Skeletal muscle tissue (tissue), 4 donors: ENCODE results near the gene UBR7. TPM values are rescaled to one million over a fixed set of nuclear protein-coding genes. Genes with fewer than 3 reads are reported as not detected.

Experiments
- H3K27ac ChIP-seq: one replicate; pipeline ENCODE4 v1.7.0; 2013; ENCODE audit warnings: mild to moderate bottlenecking, low read depth, low read length, inconsistent platforms
- H3K27me3 ChIP-seq, 3 donors: one replicate each; pipeline ENCODE4 v1.7.0; 2013; ENCODE audit warnings: low read length in 3 of 3; ENCODE audit not compliant: control insufficient read depth in 3 of 3, insufficient read depth in 3 of 3
- H3K36me3 ChIP-seq, 3 donors: one replicate each; pipeline ENCODE4 v1.7.0; 2013; ENCODE audit warnings: low read length in 3 of 3; ENCODE audit not compliant: control insufficient read depth in 3 of 3, insufficient read depth in 3 of 3
- H3K4me1 ChIP-seq, 3 donors: one replicate each; pipeline ENCODE4 v1.7.0; 2013; ENCODE audit warnings: low read length in 3 of 3, mild to moderate bottlenecking in 3 of 3; ENCODE audit not compliant: control insufficient read depth in 3 of 3, insufficient read depth in 3 of 3
- H3K4me3 ChIP-seq, 3 donors: one replicate each; pipeline ENCODE4 v1.7.0; 2013; ENCODE audit warnings: low read length in 3 of 3
- H3K9ac ChIP-seq, 3 donors: one replicate each; pipeline ENCODE4 v1.7.0; 2013; ENCODE audit warnings: low read length in 3 of 3, mild to moderate bottlenecking in 3 of 3, moderate library complexity in 2 of 3, low read depth in 1 of 3
- H3K9me3 ChIP-seq, 3 donors: one replicate each; pipeline ENCODE4 v1.7.0; 2013; ENCODE audit warnings: low read length in 3 of 3; ENCODE audit not compliant: control insufficient read depth in 3 of 3
- total RNA-seq: library from RNA; depleted of rRNA; stranded (reverse); fragments of >200 nt; gene quantifications from one replicate; pipeline ENCODE4 v1.2.3, GENCODE V29; 2014
- donor health status: Osteomylitis.

The UBR7 gene
- total RNA-seq, 1 donor from 2014 or later = 26.1 TPM

GRCh38 chr14:93186956-93187355, 20.1 kb upstream of the UBR7 start:
- no peak overlapping the region for H3K4me3 ChIP-seq
- H3K27me3 ChIP-seq = no peaks in the 10 kb centered on the region
- peaks cover 15 to 28% (median 19%) of the 10 kb centered on the region in 3 donors for H3K4me1 ChIP-seq
- H3K9me3 ChIP-seq = no peaks in the 10 kb centered on the region
- peaks cover 3 to 20% (median 19%) of the 10 kb centered on the region in 3 donors for H3K36me3 ChIP-seq
- no peak overlapping the region for H3K27ac ChIP-seq
- no peak overlapping the region for H3K9ac ChIP-seq

DNA sequence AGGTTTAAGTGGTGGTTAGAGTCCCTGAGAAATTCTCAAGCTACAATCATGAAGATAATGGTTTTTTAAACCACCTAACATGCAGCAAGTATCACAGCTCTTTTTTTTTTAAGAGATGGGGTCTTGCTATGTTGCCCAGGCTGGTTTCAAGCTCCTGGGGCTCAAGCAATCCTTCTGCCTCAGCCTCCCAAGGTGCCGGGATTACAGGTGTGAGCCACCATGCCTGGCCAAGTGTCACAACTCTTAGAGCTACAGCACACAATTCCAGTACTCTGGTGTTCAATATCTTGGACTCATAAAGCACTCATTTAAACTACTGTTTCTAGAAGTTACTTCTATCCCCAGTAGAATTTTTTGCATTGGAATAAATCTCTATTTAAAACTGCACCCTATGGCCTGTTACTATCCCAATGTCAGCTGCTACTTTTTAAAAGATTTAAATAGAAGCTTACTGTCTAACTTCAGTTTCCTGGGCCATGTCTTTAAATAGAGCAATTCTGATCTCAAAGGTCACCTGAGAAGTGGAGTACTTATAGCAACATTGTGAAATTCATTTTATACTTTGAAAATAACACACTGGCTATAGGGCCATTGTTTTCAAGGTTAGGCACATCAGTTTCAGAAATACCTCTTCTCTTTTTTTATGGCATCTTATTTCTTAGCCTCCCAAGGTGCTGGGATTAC, 11.6 kb upstream of the UBR7 start:
- Histone ChIP-seq H3K27me3 (no peaks in the 10 kb centered on the region), H3K36me3 (no peaks in the 10 kb centered on the region), H3K9me3 (no peaks in the 10 kb centered on the region), H3K4me3 (peak overlapping the region in 1 of 3 donors; percentile 17), H3K27ac (peak overlapping the region; percentile 65), H3K9ac (no peak overlapping the region), H3K4me1 (peaks cover 6 to 14% (median 9%) of the 10 kb centered on the region in 3 donors)

DNA sequence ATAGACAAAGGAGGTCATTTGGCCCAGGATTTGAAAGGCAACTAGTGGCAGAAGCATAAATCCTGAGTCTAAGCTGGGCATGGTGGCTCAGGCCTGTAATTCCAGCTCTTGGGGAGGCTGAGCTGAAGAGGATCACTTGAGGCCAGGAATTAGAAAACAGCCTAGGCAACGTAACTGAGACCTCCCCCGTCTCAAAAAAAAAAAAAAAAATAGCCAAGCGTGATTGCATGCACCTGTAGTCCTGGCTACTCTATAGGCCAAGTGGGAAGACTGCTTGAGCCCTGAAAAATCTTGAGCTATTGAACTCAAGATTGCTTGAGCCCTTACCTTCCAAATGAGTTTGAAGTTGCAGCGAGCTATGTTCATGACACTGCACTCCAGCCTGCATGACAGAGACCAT, 8.0 kb upstream of the UBR7 start:
- Histone ChIP-seq H3K27me3 (no peaks in the 10 kb centered on the region), H3K36me3 (peaks cover 0 to 4% (median 0%) of the 10 kb centered on the region in 3 donors), H3K27ac (no peak overlapping the region), H3K4me1 (peaks cover 6 to 12% (median 6%) of the 10 kb centered on the region in 3 donors), H3K9me3 (no peaks in the 10 kb centered on the region), H3K9ac (no peak overlapping the region), H3K4me3 (no peak overlapping the region)

- no peak overlapping the region for H3K27ac ChIP-seq
- no peak overlapping the region for H3K9ac ChIP-seq
- H3K36me3 ChIP-seq = peaks cover 0 to 4% (median 2%) of the 10 kb centered on the region in 3 donors
- no peak overlapping the region for H3K4me3 ChIP-seq
- H3K9me3 ChIP-seq = no peaks in the 10 kb centered on the region
- H3K4me1 ChIP-seq = peaks cover 1 to 5% (median 5%) of the 10 kb centered on the region in 3 donors
- no peaks in the 10 kb centered on the region for H3K27me3 ChIP-seq
Measured at GRCh38 chr14:93200553-93200952, 6.5 kb upstream of the UBR7 start.

GRCh38 chr14:93201155-93201704, 5.8 kb upstream of the UBR7 start:
- peaks cover 6 to 8% (median 6%) of the 10 kb centered on the region in 3 donors for H3K4me1 ChIP-seq
- no peaks in the 10 kb centered on the region for H3K27me3 ChIP-seq
- H3K36me3 ChIP-seq = peaks cover 0 to 4% (median 2%) of the 10 kb centered on the region in 3 donors
- H3K4me3 ChIP-seq = no peak overlapping the region
- no peak overlapping the region for H3K9ac ChIP-seq
- no peaks in the 10 kb centered on the region for H3K9me3 ChIP-seq
- no peak overlapping the region for H3K27ac ChIP-seq

- peaks cover 12 to 22% (median 13%) of the 10 kb centered on the region in 3 donors for H3K4me1 ChIP-seq
Measured at GRCh38 chr14:93207468-93208308, 632 bp downstream of the UBR7 start.

GRCh38 chr14:93212432-93212831, 5.4 kb downstream of the UBR7 start:
- H3K36me3 ChIP-seq = peaks cover 17 to 41% (median 37%) of the 10 kb centered on the region in 3 donors
- no peaks in the 10 kb centered on the region for H3K27me3 ChIP-seq
- H3K9ac ChIP-seq = no peak overlapping the region
- peaks cover 5% of the 10 kb centered on the region in 3 donors for H3K4me1 ChIP-seq
- no peak overlapping the region for H3K27ac ChIP-seq
- no peaks in the 10 kb centered on the region for H3K9me3 ChIP-seq
- no peak overlapping the region for H3K4me3 ChIP-seq

More at GRCh38 chr14:93207468-93208308, 632 bp downstream of the UBR7 start:
- peak overlapping the region; percentile 86 for H3K27ac ChIP-seq
- no peaks in the 10 kb centered on the region for H3K27me3 ChIP-seq
- peak overlapping the region; percentile 79 to 91 (median 86) for H3K9ac ChIP-seq
- peaks cover 3 to 20% (median 8%) of the 10 kb centered on the region in 3 donors for H3K36me3 ChIP-seq
- H3K4me3 ChIP-seq = peak overlapping the region; percentile 92 to 99 (median 97)
- no peaks in the 10 kb centered on the region for H3K9me3 ChIP-seq

DNA sequence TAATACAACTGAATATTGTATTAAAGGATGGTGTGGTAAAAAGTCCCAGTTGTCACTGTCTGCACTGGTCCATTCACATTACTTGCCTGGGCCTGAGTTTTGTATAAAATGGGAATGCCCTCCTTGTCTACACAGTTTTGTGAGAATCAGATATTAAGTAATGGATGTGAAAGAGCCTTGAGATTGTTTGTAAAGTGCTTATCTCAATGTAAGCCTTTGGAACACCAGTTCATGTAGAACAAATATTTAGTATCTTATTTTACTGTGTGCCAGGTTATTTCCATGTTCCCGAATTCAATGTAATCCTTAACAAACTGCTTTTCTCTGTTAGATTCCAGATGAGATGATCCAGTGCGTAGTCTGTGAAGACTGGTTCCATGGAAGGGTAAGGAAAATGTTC, 7.5 kb downstream of the UBR7 start:
- Histone ChIP-seq H3K4me1 (no peaks in the 10 kb centered on the region), H3K27ac (no peak overlapping the region), H3K36me3 (peaks cover 21 to 46% (median 41%) of the 10 kb centered on the region in 3 donors), H3K9ac (no peak overlapping the region), H3K9me3 (no peaks in the 10 kb centered on the region), H3K27me3 (no peaks in the 10 kb centered on the region), H3K4me3 (no peak overlapping the region)

- Histone ChIP-seq H3K4me1 (no peaks in the 10 kb centered on the region), H3K9ac (no peak overlapping the region), H3K27ac (no peak overlapping the region), H3K4me3 (no peak overlapping the region), H3K9me3 (no peaks in the 10 kb centered on the region), H3K36me3 (peaks cover 35 to 52% (median 46%) of the 10 kb centered on the region in 3 donors), H3K27me3 (no peaks in the 10 kb centered on the region)
Measured at GRCh38 chr14:93219103-93219726, 12.2 kb downstream of the UBR7 start.
